B cell (primary cell): Measurements from ENCODE around the gene IL18R1. TPM values are rescaled to one million over a fixed set of nuclear protein-coding genes. Genes with fewer than 3 reads are reported as not detected.

Experiments used
- ATAC-seq: fragments of 200-7000 bp; cut with Tn5 transposase; one replicate; pipeline ENCODE4 v1.10.0; 2021; ENCODE audit warnings: low read depth, mild to moderate bottlenecking, moderate number of reproducible peaks, moderate library complexity
- CTCF ChIA-PET: fragments of 350-600 bp; sonication (Branson Sonifier 250); formaldehyde crosslinking; loops from one replicate; lab custom pipeline; 2021; ENCODE audit warnings: antibody characterized with exemption, inconsistent platforms; lab: Charles Lee
- POLR2A ChIA-PET: fragments of 350-600 bp; sonication (Branson Sonifier 250); formaldehyde crosslinking; loops from one replicate; lab custom pipeline; 2021; ENCODE audit warnings: antibody characterized with exemption; lab: Charles Lee
- DNase-seq: peaks from one replicate; pipeline ENCODE4 v3.0.0; 2013
- H2AFZ ChIP-seq: 2 replicates; pipeline ENCODE4 v1.6.1; 2012; ENCODE audit warnings: mild to moderate bottlenecking, low read depth, low read length; ENCODE audit not compliant: insufficient read depth, poor library complexity, severe bottlenecking
- H3K27ac ChIP-seq, 2 donors: 1 replicate in 1 of 2; 2 replicates in 1 of 2; pipeline ENCODE4 v1.5.1; 2012 to 2013; ENCODE audit warnings: low read length in 2 of 2, mild to moderate bottlenecking in 2 of 2, moderate library complexity in 1 of 2
- H3K27me3 ChIP-seq, 4 experiments: fragments of 200-600 bp in 1 of 4; sonication (generic) in 1 of 4; replicated peaks in 1 of 4; 1 replicate in 2 of 4; 2 replicates in 2 of 4; pipeline versions ENCODE4 v1.6.1 to v1.7.0; 2013 to 2016; ENCODE audit warnings: low read length in 3 of 4, mild to moderate bottlenecking in 2 of 4, mixed read lengths in 1 of 4, moderate library complexity in 1 of 4; ENCODE audit not compliant: insufficient read depth in 4 of 4, control insufficient read depth in 3 of 4; ENCODE audit errors: control extremely low read depth in 1 of 4
- H3K36me3 ChIP-seq, 2 experiments: replicated peaks in 1 of 2; 1 replicate in 1 of 2; 2 replicates in 1 of 2; pipeline versions ENCODE4 v1.6.1 to v1.7.1; 2013; ENCODE audit warnings: low read length in 1 of 2; ENCODE audit not compliant: insufficient read depth in 2 of 2, control insufficient read depth in 1 of 2; ENCODE audit errors: control extremely low read depth in 1 of 2, extremely low read depth in 1 of 2
- H3K4me1 ChIP-seq, 2 donors: fragments of 200-600 bp in 1 of 2; sonication (generic) in 1 of 2; 1 replicate in 1 of 2; 2 replicates in 1 of 2; pipeline versions ENCODE4 v1.5.1 to v1.6.1; 2013 to 2017; ENCODE audit warnings: low read length in 2 of 2; ENCODE audit not compliant: control insufficient read depth in 2 of 2, insufficient read depth in 2 of 2
- H3K4me2 ChIP-seq: replicated peaks from 2 replicates; pipeline ENCODE3; 2012; ENCODE audit warnings: mild to moderate bottlenecking, low read depth, low read length; ENCODE audit not compliant: poor library complexity, severe bottlenecking
- H3K4me3 ChIP-seq, 5 experiments: fragments of 200-600 bp in 1 of 5; sonication (generic) in 1 of 5; 1 replicate in 3 of 5; 2 replicates in 2 of 5; pipeline versions ENCODE4 v1.5.1 to v1.7.0; 2011 to 2016; ENCODE audit warnings: low read length in 4 of 5, mild to moderate bottlenecking in 4 of 5, low read depth in 2 of 5, control low read depth in 1 of 5, moderate library complexity in 1 of 5; ENCODE audit not compliant: insufficient read depth in 1 of 5; ENCODE audit errors: control extremely low read depth in 1 of 5, extremely low read depth in 1 of 5
- H3K79me2 ChIP-seq: fragments of 200-600 bp; sonication (generic); one replicate; pipeline ENCODE4 v1.6.0; 2016; ENCODE audit warnings: low read length; ENCODE audit not compliant: control insufficient read depth, insufficient read depth
- H3K9ac ChIP-seq: fragments of 200-600 bp; sonication (generic); 2 replicates; pipeline ENCODE4 v1.6.1; 2017; ENCODE audit warnings: mild to moderate bottlenecking, low read length, moderate library complexity
- H3K9me3 ChIP-seq, 3 donors: one replicate each; pipeline versions ENCODE4 v1.6.1 to v1.7.1; 2013; ENCODE audit warnings: low read length in 2 of 3; ENCODE audit not compliant: control insufficient read depth in 2 of 3, insufficient read depth in 1 of 3; ENCODE audit errors: control extremely low read depth in 1 of 3
- H4K20me1 ChIP-seq: 2 replicates; pipeline ENCODE4 v1.6.0; 2012; ENCODE audit warnings: mild to moderate bottlenecking, low read length; ENCODE audit not compliant: insufficient read depth, control insufficient read depth, poor library complexity, severe bottlenecking
- H3K27ac Mint-ChIP-seq: one replicate; pipeline ENCODE4 v1.8.0; 2021; ENCODE audit warnings: mixed read lengths
- H3K27me3 Mint-ChIP-seq: one replicate; pipeline ENCODE4 v1.8.0; 2021; ENCODE audit warnings: mixed read lengths
- H3K4me1 Mint-ChIP-seq: one replicate; pipeline ENCODE4 v1.8.0; 2021; ENCODE audit warnings: mixed read lengths
- H3K4me3 Mint-ChIP-seq: one replicate; pipeline ENCODE4 v1.8.0; 2021; ENCODE audit warnings: mixed read lengths
- H3K9me3 Mint-ChIP-seq: one replicate; pipeline ENCODE4 v1.8.0; 2022; ENCODE audit warnings: mixed read lengths; ENCODE audit not compliant: insufficient read depth
- CTCF ChIP-seq: fragments of 200-600 bp; IDR thresholded peaks from one replicate; pipeline ENCODE4 v1.8.0; 2022; ENCODE audit warnings: antibody characterized with exemption, mild to moderate bottlenecking
- EZH2 ChIP-seq: IDR thresholded peaks from 2 replicates; pipeline ENCODE4 v1.6.1; 2012; ENCODE audit warnings: borderline replicate concordance, low read depth, mild to moderate bottlenecking, moderate library complexity, low read length; ENCODE audit not compliant: insufficient read depth, poor library complexity, severe bottlenecking
- WGBS: methylation state at CpG from one replicate; pipeline ENCODE4 v1.1.5; 2013; ENCODE audit warnings: missing lambda C conversion rate; ENCODE audit not compliant: insufficient coverage; 5-methylcytosine and 5-hydroxymethylcytosine counted together
- intact Hi-C: fragments of 100-400 bp; cut with micrococcal nuclease; formaldehyde crosslinking; loops from one replicate; pipeline ENCODE4 v1.10.0; 2022
- polyA plus RNA-seq: library from polyadenylated mRNA; depleted of rRNA; stranded (reverse); fragments of >200 nt; gene quantifications from 2 replicates; pipeline ENCODE4 v1.2.3, GENCODE V29; 2012
- total RNA-seq, 2 donors: library from RNA; stranded (reverse); fragments of 120-200 nt in 1 of 2; gene quantifications; 1 replicate in 1 of 2; 2 replicates in 1 of 2; pipeline versions ENCODE4 v1.2.3 to v1.2.4, GENCODE V29; 2013 to 2022

IL18R1 gene
- total and polyA plus RNA-seq, 2 donors (not counting 1 experiment from before 2014, with no cell fraction given), result 1.1 TPM

GRCh38 chr2:102401865-102402264 lies 46.3 kb downstream of the IL18R1 start:
- H3K36me3 ChIP-seq, result no peaks in the 10 kb centered on the region
- H3K4me2 ChIP-seq, result no peak overlapping the region
- H3K27ac ChIP-seq, result no peak overlapping the region
- Mint-ChIP-seq H3K4me3 (no peak overlapping the region), H3K27me3 (no peaks in the 10 kb centered on the region), H3K4me1 (no peaks in the 10 kb centered on the region), H3K27ac (no peak overlapping the region), H3K9me3 (no peaks in the 10 kb centered on the region)
- no peak for ATAC-seq
- no peaks in the 10 kb centered on the region for H4K20me1 ChIP-seq
- H3K4me1 ChIP-seq, result no peaks in the 10 kb centered on the region
- ChIA-PET CTCF (no interaction called here), POLR2A (no interaction called here)
- H3K9ac ChIP-seq, result no peak overlapping the region
- no CpG with 5 or more reads among the region's 2 CpGs for WGBS
- TF ChIP-seq CTCF (no peak), EZH2 (no peak)
- H3K27me3 ChIP-seq, result no peaks in the 10 kb centered on the region
- intact Hi-C loops, result no loop called here
- no peaks in the 10 kb centered on the region for H3K79me2 ChIP-seq
- no peak overlapping the region for H2AFZ ChIP-seq
- no peaks in the 10 kb centered on the region for H3K9me3 ChIP-seq
- no peak for DNase-seq
- no peak overlapping the region for H3K4me3 ChIP-seq

- ChIA-PET CTCF (interaction anchor here (1.3 kb wide), 1 partner anchor 391 kb away, joined by 3 read pairs; no protein-coding TSS in a partner anchor), POLR2A (no interaction called here)
- H3K27me3 Mint-ChIP-seq, result peaks cover 7% of the 10 kb centered on the region
- H4K20me1 ChIP-seq, result no peaks in the 10 kb centered on the region
- H3K27me3 ChIP-seq, result peaks cover 0 to 5% (median 0%) of the 10 kb centered on the region in 4 experiments
- no peak for ATAC-seq
- intact Hi-C loops, result no loop called here
- H3K9me3 Mint-ChIP-seq, result peaks cover 2% of the 10 kb centered on the region
- no peak overlapping the region for H2AFZ ChIP-seq
- no peak overlapping the region for H3K27ac Mint-ChIP-seq
- no peak for DNase-seq
- H3K36me3 ChIP-seq, result no peaks in the 10 kb centered on the region
- H3K4me3 ChIP-seq, result no peak overlapping the region
- H3K4me1 ChIP-seq, result no peaks in the 10 kb centered on the region
- 100% methylated on average over 2 of the region's 3 CpGs for WGBS
- peaks cover 0 to 14% (median 9%) of the 10 kb centered on the region in 3 donors for H3K9me3 ChIP-seq
- TF ChIP-seq EZH2 (no peak), CTCF (no peak)
- H3K79me2 ChIP-seq, result no peaks in the 10 kb centered on the region
- H3K4me3 Mint-ChIP-seq, result no peak overlapping the region
- H3K27ac ChIP-seq, result no peak overlapping the region
- no peak overlapping the region for H3K9ac ChIP-seq
- no peaks in the 10 kb centered on the region for H3K4me1 Mint-ChIP-seq
- no peak overlapping the region for H3K4me2 ChIP-seq
Observed at GRCh38 chr2:102410952-102411351, 55.4 kb downstream of the IL18R1 start.
